BE2C (cell line): ENCODE measurements around the gene STK32A.

Source experiments
- DNase-seq: peaks from one replicate; pipeline ENCODE4 v3.0.0-alpha.2; 2020
- H3K27me3 ChIP-seq: fragments of 250-450 bp; sonication (Bioruptor Pico); 2 replicates; pipeline ENCODE4 v1.5.1; 2020; ENCODE audit warnings: mild to moderate bottlenecking
- H3K36me3 ChIP-seq: fragments of 250-450 bp; sonication (Bioruptor Pico); 2 replicates; pipeline ENCODE4 v1.5.1; 2020; ENCODE audit warnings: mild to moderate bottlenecking
- H3K4me1 ChIP-seq: fragments of 250-450 bp; sonication (Bioruptor Pico); 2 replicates; pipeline ENCODE4 v1.5.1; 2020
- H3K4me3 ChIP-seq: 2 replicates; pipeline ENCODE4 v1.5.1; 2011; ENCODE audit warnings: low read depth, low read length
- H3K9me3 ChIP-seq: fragments of 250-450 bp; sonication (Bioruptor Pico); 2 replicates; pipeline ENCODE4 v1.5.1; 2020
- TF ChIP-seq, protein P1 (sequence below): IDR thresholded peaks from 2 replicates; pipeline ENCODE4 v1.5.1; 2012; ENCODE audit warnings: mild to moderate bottlenecking, low read depth, low read length

STK32A gene

GRCh38 chr5:147431586-147431985, 196.8 kb downstream of the STK32A start:
- Histone ChIP-seq H3K9me3 (no peaks in the 10 kb centered on the region), H3K4me3 (no peak overlapping the region), H3K36me3 (no peaks in the 10 kb centered on the region), H3K4me1 (peaks cover 54% of the 10 kb centered on the region), H3K27me3 (no peaks in the 10 kb centered on the region)
- no peak for DNase-seq
- TF ChIP-seq, protein P1, sequence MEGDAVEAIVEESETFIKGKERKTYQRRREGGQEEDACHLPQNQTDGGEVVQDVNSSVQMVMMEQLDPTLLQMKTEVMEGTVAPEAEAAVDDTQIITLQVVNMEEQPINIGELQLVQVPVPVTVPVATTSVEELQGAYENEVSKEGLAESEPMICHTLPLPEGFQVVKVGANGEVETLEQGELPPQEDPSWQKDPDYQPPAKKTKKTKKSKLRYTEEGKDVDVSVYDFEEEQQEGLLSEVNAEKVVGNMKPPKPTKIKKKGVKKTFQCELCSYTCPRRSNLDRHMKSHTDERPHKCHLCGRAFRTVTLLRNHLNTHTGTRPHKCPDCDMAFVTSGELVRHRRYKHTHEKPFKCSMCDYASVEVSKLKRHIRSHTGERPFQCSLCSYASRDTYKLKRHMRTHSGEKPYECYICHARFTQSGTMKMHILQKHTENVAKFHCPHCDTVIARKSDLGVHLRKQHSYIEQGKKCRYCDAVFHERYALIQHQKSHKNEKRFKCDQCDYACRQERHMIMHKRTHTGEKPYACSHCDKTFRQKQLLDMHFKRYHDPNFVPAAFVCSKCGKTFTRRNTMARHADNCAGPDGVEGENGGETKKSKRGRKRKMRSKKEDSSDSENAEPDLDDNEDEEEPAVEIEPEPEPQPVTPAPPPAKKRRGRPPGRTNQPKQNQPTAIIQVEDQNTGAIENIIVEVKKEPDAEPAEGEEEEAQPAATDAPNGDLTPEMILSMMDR: no peak

GRCh38 chr5:147432323-147432722, 197.5 kb downstream of the STK32A start:
- DNase-seq: peak; percentile 34
- TF ChIP-seq, protein P1: no peak
- peaks cover 51% of the 10 kb centered on the region for H3K4me1 ChIP-seq
- H3K4me3 ChIP-seq: no peak overlapping the region
- no peaks in the 10 kb centered on the region for H3K36me3 ChIP-seq
- H3K27me3 ChIP-seq: no peaks in the 10 kb centered on the region
- H3K9me3 ChIP-seq: no peaks in the 10 kb centered on the region

DNA sequence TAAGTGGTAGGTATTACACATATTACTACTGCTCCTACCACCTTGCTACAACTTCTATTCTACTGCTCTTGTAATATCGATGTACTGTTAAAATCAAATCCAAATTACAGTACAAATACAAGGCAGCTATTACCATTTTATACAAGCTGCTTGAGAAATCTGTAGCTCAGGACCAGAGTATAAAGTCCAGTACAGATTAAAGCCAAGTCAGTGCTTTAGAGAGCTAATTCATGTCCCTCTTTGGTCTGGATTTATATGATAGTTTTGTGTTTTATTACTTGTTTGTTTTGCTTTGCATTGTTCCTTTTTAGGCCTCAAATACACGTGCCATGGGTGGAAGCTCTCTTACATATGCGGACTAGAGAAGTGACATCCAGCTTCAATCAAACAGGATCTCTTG, 199.2 kb downstream of the STK32A start:
- no peaks in the 10 kb centered on the region for H3K9me3 ChIP-seq
- H3K27me3 ChIP-seq: no peaks in the 10 kb centered on the region
- DNase-seq: no peak
- TF ChIP-seq, protein P1: no peak
- H3K36me3 ChIP-seq: no peaks in the 10 kb centered on the region
- no peak overlapping the region for H3K4me3 ChIP-seq
- peaks cover 33% of the 10 kb centered on the region for H3K4me1 ChIP-seq

- Histone ChIP-seq H3K4me1 (peaks cover 33% of the 10 kb centered on the region), H3K36me3 (no peaks in the 10 kb centered on the region), H3K4me3 (no peak overlapping the region)
These were observed 201.8 kb downstream of the STK32A start for GRCh38 chr5:147436596-147436995.

GRCh38 chr5:147437161-147437596, 202.4 kb downstream of the STK32A start:
- Histone ChIP-seq H3K4me1 (peaks cover 27% of the 10 kb centered on the region), H3K36me3 (no peaks in the 10 kb centered on the region), H3K9me3 (no peaks in the 10 kb centered on the region), H3K4me3 (no peak overlapping the region), H3K27me3 (no peaks in the 10 kb centered on the region)
- no peak for DNase-seq
- TF ChIP-seq, protein P1: no peak

More at GRCh38 chr5:147436596-147436995, 201.8 kb downstream of the STK32A start:
- Histone ChIP-seq H3K9me3 (no peaks in the 10 kb centered on the region), H3K27me3 (no peaks in the 10 kb centered on the region)
- no peak for DNase-seq
- TF ChIP-seq, protein P1: no peak
